Stimulated activated CD8-positive, alpha-beta memory T cell treated with anti-CD3 and anti-CD28 coated beads, Interleukin-15, amount 100 ng/mL, for 4 hours (primary cell): ENCODE measurements around the gene GAS1.

Experiments
- DNase-seq, 2 donors: peaks; one replicate each; pipeline ENCODE4 v3.0.0-alpha.2; 2020; ENCODE audit warnings: low read depth in 2 of 2

Gene GAS1, protein sequence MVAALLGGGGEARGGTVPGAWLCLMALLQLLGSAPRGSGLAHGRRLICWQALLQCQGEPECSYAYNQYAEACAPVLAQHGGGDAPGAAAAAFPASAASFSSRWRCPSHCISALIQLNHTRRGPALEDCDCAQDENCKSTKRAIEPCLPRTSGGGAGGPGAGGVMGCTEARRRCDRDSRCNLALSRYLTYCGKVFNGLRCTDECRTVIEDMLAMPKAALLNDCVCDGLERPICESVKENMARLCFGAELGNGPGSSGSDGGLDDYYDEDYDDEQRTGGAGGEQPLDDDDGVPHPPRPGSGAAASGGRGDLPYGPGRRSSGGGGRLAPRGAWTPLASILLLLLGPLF

DNA sequence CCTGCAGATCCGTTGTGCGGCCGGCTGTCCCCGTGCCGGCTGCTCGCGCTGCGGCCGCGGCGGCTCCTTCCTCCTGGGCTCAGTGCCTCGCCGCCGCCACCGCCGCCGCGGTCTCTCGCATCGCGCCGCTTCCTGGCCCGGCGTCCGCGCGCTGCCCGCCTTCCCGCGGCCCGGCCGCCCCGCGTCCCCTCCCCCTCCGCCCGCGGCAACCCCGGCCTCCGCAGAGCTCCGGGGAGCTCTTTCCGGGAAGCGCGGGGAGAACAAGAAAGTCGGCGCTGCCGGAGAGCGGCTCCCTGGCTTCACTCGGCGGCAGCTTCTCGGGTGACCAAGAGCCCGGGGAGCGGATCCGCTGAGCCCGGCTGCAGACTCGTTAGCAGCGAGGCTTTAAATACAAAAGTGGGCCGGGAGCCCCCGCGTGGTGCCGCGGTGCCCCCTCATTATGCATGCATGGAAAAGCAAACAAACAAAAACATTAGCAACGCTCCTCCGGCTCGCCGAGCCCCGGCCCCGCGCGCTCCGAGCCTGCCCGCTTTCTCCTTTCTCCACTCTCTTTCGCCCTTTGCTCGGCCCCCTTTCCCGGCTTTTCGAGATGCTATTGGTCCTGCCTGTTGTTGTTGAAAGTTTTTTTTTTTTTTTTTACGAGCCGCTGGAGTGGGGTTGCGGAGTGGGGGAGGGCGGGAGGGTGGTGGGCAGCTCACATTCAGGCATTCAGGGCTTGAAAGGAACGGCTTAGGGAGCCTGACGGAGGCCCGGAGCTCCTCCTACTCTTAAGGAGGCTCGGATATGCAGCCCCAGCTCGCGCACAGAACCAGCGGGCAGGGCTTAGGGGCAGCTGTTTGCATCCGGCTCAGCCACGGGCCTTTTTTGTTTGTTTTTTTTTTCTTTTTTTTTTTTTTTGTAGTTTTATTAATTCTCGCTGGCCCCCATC is at the start of gene GAS1:
Gene GAS1 (minus strand): TSS at position 361 of the 928 bp plus-strand sequence. CDS start 727 bp downstream, outside the sequence.
- DNase-seq, result peak; percentile 38 to 40

- DNase-seq, result no peak
Measured at GRCh38 chr9:86994231-86994630, 46.9 kb upstream of the GAS1 start.

GRCh38 chr9:86993830-86994229 is 46.5 kb upstream of the GAS1 start:
- no peak for DNase-seq

DNA sequence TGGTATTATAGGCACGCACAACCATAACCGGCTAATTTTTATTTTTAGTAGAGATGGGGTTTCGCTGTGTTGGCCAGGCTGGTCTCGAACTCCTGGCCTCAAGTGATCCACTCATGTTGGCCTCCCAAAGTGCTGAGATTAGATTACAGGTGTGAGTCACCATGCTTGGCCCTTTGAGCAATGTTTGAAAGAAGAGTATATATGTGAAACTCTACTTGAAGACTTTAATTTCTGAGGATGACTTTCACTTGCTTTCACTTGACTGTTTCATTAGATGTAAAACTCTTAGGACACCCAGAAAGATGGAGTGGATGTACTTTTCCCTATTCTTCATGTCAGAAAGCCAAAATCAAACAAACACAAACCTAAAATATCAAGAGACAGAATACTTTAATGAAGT is 43.8 kb upstream of the GAS1 start:
- DNase-seq, result no peak

- no peak for DNase-seq
Measured at GRCh38 chr9:86990290-86990689, 43.0 kb upstream of the GAS1 start.

- no peak for DNase-seq
Measured at GRCh38 chr9:86987900-86988299, 40.6 kb upstream of the GAS1 start.

DNA sequence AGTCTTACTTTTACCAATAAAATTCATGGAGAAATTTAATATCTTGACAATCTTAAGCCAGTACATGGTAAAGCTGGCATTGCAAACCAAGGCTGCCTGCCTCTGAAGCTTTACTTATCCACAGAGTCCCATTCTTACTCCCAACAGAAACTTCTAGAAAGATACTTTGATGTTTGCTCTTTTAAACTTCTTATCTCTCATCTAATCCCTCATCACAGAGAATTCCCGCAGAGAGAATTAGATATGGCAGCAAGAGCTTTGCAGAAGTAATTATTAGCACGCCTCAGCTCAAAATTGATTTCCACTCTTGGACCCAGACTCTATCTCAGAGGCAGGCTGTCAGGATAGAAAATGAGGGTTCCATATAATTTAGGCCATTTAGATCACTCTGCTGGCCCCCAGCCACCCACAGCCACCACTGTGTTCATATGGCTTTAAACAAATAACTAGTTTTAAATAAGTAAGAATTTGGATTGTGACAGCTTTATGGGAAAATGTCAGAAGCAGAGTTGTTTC is 37.9 kb upstream of the GAS1 start:
- no peak for DNase-seq

DNA sequence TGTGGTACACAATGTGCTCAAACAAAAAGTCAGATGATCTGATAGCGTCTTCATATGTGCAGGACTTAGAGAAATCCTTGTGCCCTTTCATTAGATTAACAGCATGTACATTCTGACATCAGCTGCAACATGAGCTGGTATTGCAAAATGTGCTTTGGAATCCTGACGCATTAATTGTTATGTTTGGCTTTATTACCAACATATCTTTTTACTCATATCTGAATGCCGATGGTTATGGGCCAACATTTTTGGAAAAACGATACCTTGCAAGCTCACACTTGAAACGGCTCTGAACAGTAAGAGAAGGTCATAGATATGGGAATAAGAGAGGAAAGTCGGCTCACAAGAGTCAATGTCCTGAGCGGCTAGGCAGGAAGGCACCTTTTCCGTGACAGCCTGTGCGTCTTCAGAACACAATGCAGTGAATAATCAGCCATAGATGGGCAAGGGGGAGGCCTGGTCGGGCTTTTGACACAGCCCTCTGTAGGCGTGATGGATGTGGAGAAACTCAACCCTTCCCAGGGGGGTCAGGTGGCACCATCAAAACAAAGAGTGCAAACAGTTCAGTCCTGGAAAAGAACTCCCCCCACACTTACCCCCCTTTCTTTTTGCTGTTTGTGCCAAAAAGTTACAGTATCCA is 36.4 kb upstream of the GAS1 start:
- DNase-seq, result no peak

DNA sequence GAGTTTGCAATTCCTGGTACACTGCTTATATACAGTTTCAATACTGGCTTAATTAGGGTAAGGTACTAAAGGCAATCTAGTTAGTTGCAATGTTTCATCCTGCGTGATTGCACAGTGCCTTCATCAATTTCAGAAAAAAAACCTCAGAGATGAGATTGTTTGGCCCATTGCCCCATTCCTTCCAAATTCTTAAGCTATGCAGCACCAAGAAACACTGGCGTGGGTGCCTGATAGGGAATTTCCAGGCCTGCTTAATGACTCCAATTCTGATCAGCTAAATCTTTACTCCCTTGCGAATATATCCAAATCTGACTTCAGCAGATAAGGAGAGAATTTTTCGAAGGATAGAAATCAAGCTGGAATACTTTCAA is 35.9 kb upstream of the GAS1 start:
- DNase-seq, result no peak

- DNase-seq, result no peak
Measured at GRCh38 chr9:86980802-86981201, 33.5 kb upstream of the GAS1 start.

- DNase-seq, result no peak
Measured at GRCh38 chr9:86979657-86980056, 32.4 kb upstream of the GAS1 start.

GRCh38 chr9:86978922-86979474 is 31.7 kb upstream of the GAS1 start:
- no peak for DNase-seq

- no peak for DNase-seq
Measured at GRCh38 chr9:86978413-86978812, 31.1 kb upstream of the GAS1 start.

- DNase-seq, result no peak
Measured at GRCh38 chr9:86977205-86977835, 30.0 kb upstream of the GAS1 start.

GRCh38 chr9:86975606-86976005 is 28.3 kb upstream of the GAS1 start:
- DNase-seq, result no peak

DNA sequence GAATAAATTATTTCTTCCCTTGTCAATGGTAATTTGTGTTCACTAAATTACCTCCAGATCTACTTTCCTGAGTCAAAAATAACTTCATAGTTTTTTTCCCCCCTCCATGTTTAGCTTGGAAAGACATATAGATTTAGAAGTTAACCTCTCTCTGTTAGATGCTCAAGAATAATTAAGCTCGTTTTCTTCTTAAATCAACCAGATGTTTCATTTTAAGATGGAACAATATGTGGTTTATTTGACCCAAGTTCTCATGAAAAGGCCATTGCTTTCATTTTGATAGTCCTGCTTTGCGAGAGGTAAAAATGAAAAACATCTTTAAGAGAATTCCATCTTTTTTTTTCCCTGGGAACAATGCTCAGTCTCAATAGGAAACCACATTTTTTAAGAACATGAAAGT is 27.7 kb upstream of the GAS1 start:
- no peak for DNase-seq

GRCh38 chr9:86974421-86974820 is 27.1 kb upstream of the GAS1 start:
- no peak for DNase-seq

- no peak for DNase-seq
Measured at GRCh38 chr9:86971742-86972141, 24.4 kb upstream of the GAS1 start.

- no peak for DNase-seq
Measured at GRCh38 chr9:86968258-86968920, 21.1 kb upstream of the GAS1 start.

DNA sequence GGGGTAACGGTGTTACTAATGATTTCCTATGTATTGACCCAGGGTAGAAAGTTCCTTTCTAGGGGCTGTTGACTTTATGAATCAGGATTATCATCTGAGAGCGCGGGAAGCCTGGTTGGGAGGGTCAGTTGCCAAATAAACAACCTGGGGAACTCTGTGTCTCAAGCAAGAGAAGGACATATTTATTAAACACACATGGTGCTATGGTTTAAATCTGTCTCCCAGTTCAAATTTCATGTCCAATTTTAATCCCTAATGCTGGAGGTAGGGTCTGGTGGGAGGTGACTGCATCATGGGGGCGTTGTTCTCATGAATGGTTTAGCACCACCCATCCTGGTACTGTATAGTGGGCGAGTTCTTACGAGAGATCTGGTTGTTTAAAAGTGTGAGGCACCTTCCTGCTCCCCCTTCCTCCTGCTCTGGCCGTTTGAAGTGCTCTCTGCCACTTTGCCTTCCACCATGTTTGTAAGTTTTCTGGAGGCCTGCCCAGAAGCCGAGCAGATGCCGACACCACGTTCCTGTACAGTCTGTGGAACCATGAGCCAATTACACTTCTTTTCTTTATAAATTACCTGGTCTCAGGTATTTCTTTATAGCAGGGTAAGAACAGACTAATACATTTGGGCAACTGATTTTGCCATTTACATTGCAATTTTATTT is 19.7 kb upstream of the GAS1 start:
- DNase-seq, result no peak
